Central memory CD8-positive, alpha-beta T cell (primary cell): ENCODE results near the gene LSS.
"Not testable (repeated sequence)": the region's sequence is repeated elsewhere in the genome, so short reads cannot be mapped to it uniquely, and the experiment has no call there.

ENCODE experiments used
- ATAC-seq: fragments of 150-1000 bp; cut with Tn5 transposase; replicated peaks from 2 replicates; pipeline ENCODE4 v1.10.0; 2022; ENCODE audit warnings: mild to moderate bottlenecking, moderate FRiP score, moderate number of reproducible peaks; ENCODE audit not compliant: poor library complexity, severe bottlenecking; ENCODE audit errors: extremely low read depth
- DNase-seq, 2 donors: peaks; one replicate each; pipeline ENCODE4 v3.0.0; 2021; ENCODE audit warnings: low spot score in 2 of 2
- H3K27ac Mint-ChIP-seq: one replicate; pipeline ENCODE4 v1.8.0; 2022; ENCODE audit warnings: low read depth, mild to moderate bottlenecking, moderate library complexity, mixed read lengths
- H3K27me3 Mint-ChIP-seq: one replicate; pipeline ENCODE4 v1.8.0; 2022; ENCODE audit warnings: mixed read lengths
- H3K36me3 Mint-ChIP-seq: one replicate; pipeline ENCODE4 v1.8.0; 2022; ENCODE audit warnings: mild to moderate bottlenecking, moderate library complexity, mixed read lengths; ENCODE audit not compliant: insufficient read depth
- H3K4me1 Mint-ChIP-seq: one replicate; pipeline ENCODE4 v1.8.0; 2022; ENCODE audit warnings: mixed read lengths
- H3K4me3 Mint-ChIP-seq: one replicate; pipeline ENCODE4 v1.8.0; 2022; ENCODE audit warnings: mild to moderate bottlenecking, moderate library complexity, mixed read lengths
- H3K9me3 Mint-ChIP-seq: one replicate; pipeline ENCODE4 v1.8.0; 2022; ENCODE audit warnings: mixed read lengths

Gene LSS

DNA sequence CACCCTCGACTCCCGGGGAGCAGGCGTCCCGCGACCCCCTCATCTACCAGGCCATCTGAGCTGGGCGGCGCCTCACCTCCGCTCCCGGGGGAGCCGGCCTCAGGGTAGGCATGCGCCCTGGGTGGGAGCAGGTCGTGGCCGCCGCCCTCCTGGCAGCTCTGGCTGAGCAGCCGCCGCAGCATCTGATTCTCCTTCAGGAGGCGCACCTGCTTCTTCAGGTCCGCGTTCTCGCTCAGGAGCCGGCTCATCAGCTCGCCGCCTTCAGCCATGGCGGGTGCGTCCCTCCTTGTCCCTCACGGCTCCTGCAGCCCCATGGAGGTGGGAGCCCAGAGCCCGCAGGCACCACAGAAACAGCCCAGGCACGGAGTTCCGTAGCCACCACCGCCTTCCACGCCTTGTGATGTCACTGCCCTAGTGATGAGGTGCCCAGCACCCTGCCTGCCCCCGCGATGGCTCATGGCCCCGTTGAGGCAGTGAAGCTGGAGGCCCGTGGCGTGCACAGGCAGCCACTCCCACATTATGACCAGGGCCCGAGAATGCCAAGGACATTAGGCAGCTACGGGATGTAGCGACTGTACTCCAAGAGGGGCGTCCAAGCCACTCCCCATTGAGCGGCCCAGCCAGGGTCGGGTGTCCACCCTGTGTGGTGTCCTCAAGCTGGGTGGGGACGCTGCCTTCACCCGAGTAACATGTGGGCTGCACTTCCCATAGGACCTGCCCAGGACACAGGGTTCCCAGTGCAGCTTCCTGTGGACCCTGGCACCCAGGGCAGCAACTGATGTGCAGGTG lies 45.8 kb downstream of the LSS start:
- peaks cover 3% of the 10 kb centered on the region for H3K36me3 Mint-ChIP-seq
- H3K4me3 Mint-ChIP-seq = peak overlapping the region; percentile 52
- DNase-seq (no peak), ATAC-seq (no peak)
- H3K27me3 Mint-ChIP-seq = no peaks in the 10 kb centered on the region
- no peaks in the 10 kb centered on the region for H3K4me1 Mint-ChIP-seq
- no peaks in the 10 kb centered on the region for H3K9me3 Mint-ChIP-seq
- H3K27ac Mint-ChIP-seq = no peak overlapping the region

- Mint-ChIP-seq H3K4me1 (no peaks in the 10 kb centered on the region), H3K27me3 (no peaks in the 10 kb centered on the region), H3K27ac (no peak overlapping the region), H3K9me3 (no peaks in the 10 kb centered on the region), H3K36me3 (peaks cover 3% of the 10 kb centered on the region), H3K4me3 (no peak overlapping the region)
- DNase-seq (no peak), ATAC-seq (no peak)
These were observed 46.5 kb downstream of the LSS start for GRCh38 chr21:46181953-46182547.

- Mint-ChIP-seq H3K27ac (no peak overlapping the region), H3K36me3 (peaks cover 3% of the 10 kb centered on the region), H3K4me3 (no peak overlapping the region), H3K9me3 (no peaks in the 10 kb centered on the region), H3K4me1 (no peaks in the 10 kb centered on the region), H3K27me3 (no peaks in the 10 kb centered on the region)
- DNase-seq (no peak), ATAC-seq (no peak)
These were observed 47.1 kb downstream of the LSS start for GRCh38 chr21:46181436-46181835.

DNA sequence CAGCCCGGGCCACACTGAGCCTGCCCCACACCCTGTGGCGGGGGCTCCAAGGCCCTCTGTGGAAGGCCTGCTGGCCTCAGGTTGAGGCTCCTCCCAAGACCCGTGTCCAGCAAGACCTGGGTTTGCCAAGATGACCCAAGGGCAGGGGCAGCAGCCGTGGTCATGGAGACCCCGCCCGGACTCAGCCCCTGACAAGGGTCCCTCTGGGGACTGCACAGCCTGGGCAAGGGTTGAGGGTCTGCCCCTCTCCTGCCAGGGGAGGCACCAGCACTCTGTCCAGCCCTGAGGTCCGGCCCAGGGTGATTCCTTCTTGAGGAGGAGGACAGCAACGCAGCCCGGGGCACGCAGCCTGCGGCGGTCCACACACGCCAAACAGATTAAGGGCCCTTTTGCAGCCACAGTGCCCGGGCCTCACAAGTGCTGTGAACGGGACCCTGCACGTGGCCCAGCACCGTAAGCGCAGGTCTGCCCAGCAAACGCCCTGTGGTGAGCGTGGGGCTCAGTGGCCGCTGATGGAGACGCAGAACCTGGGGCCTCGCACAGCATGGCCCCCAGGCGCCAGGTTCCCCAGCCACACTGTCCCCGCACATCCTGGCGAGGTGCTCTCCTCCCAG lies 47.7 kb downstream of the LSS start:
- no peaks in the 10 kb centered on the region for H3K4me1 Mint-ChIP-seq
- peaks cover 3% of the 10 kb centered on the region for H3K36me3 Mint-ChIP-seq
- no peak overlapping the region for H3K4me3 Mint-ChIP-seq
- no peaks in the 10 kb centered on the region for H3K27me3 Mint-ChIP-seq
- DNase-seq (no peak), ATAC-seq (no peak)
- H3K27ac Mint-ChIP-seq = no peak overlapping the region
- no peaks in the 10 kb centered on the region for H3K9me3 Mint-ChIP-seq

GRCh38 chr21:46180079-46180722 lies 48.4 kb downstream of the LSS start:
- Mint-ChIP-seq H3K27me3 (peaks cover 6% of the 10 kb centered on the region), H3K27ac (no peak overlapping the region), H3K9me3 (peaks cover 1% of the 10 kb centered on the region), H3K4me3 (no peak overlapping the region), H3K4me1 (no peaks in the 10 kb centered on the region), H3K36me3 (peaks cover 3% of the 10 kb centered on the region)
- no peak for DNase-seq
- no peak for ATAC-seq

- ATAC-seq = no peak
- H3K4me1 Mint-ChIP-seq = no peaks in the 10 kb centered on the region
- peaks cover 7% of the 10 kb centered on the region for H3K9me3 Mint-ChIP-seq
- H3K27ac Mint-ChIP-seq = no peak overlapping the region
- no peak for DNase-seq
- peaks cover 11% of the 10 kb centered on the region for H3K27me3 Mint-ChIP-seq
- H3K4me3 Mint-ChIP-seq = no peak overlapping the region
- H3K36me3 Mint-ChIP-seq = peaks cover under 1% of the 10 kb centered on the region
These were observed 48.9 kb downstream of the LSS start for GRCh38 chr21:46179708-46180078.

GRCh38 chr21:46178961-46179360 lies 49.6 kb downstream of the LSS start:
- no peak for DNase-seq
- Mint-ChIP-seq H3K4me3 (no peak overlapping the region), H3K27me3 (peaks cover 19% of the 10 kb centered on the region)

DNA sequence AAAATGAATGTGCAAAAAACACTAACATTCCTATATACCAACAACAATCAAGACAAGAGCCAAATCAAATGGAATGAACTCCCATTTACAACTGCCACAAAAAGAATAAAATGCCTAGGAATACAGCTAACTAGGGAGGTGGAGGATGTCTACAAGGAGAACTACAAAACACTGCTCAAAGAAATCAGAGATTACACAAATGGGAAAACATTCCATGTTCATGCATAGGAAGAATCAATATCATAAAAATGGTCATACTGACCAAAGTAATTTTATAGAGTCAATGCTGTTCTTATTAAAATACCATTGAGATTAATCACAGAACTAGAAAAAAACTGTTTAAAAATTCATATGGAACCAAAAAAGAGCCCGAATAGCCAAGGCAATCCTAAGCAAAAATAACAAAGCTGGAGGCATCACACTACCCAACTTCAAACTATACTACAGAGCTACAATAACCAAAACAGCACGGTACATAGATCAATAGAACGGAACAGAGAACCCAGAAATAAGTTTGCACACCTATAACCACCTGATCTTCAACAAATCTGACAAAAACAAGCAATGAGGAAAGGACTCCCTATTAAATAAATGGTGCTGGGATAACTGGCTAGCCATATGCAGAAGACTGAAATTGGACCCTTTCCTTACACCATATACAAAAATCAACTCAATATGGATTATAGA lies 52.0 kb downstream of the LSS start:
- not testable (repeated sequence) for DNase-seq, H3K4me1 Mint-ChIP-seq, H3K36me3 Mint-ChIP-seq, ATAC-seq, H3K4me3 Mint-ChIP-seq, H3K27ac Mint-ChIP-seq
- H3K9me3 Mint-ChIP-seq = peaks cover 12% of the 10 kb centered on the region
- peaks cover 19% of the 10 kb centered on the region for H3K27me3 Mint-ChIP-seq

More at GRCh38 chr21:46178961-46179360, 49.6 kb downstream of the LSS start:
- H3K4me1 Mint-ChIP-seq = no peaks in the 10 kb centered on the region
- ATAC-seq = no peak
- no peak overlapping the region for H3K27ac Mint-ChIP-seq
- H3K9me3 Mint-ChIP-seq = peaks cover 12% of the 10 kb centered on the region
- no peaks in the 10 kb centered on the region for H3K36me3 Mint-ChIP-seq

DNA sequence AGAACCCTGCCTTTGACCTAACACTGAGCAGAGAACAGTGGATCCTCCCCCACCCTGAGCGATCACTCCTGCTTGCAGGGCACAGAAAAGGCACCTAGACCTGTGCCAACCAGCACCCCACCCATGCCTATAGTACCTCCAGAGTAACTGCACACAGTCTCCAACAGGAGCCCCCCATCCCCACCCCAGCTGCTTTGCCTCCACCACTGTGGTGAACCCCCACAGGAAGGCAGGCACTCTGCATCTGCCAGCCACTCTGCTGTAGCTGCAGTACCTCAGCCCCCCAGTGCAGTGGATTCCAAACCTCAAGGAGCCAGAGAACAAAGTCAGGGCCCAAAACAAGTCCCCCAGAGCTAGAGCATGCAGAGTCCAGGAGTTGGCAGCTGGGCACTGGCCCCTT lies 55.0 kb downstream of the LSS start:
- H3K4me3 Mint-ChIP-seq = no peak overlapping the region
- ATAC-seq (no peak), DNase-seq (peak in 1 of 2 donors; percentile 4)
- peaks cover 19% of the 10 kb centered on the region for H3K27me3 Mint-ChIP-seq
- H3K4me1 Mint-ChIP-seq = peaks cover 6% of the 10 kb centered on the region
- peaks cover 2% of the 10 kb centered on the region for H3K36me3 Mint-ChIP-seq
- no peak overlapping the region for H3K27ac Mint-ChIP-seq
- peaks cover 16% of the 10 kb centered on the region for H3K9me3 Mint-ChIP-seq

GRCh38 chr21:46172863-46173528 lies 55.6 kb downstream of the LSS start:
- ATAC-seq (no peak), DNase-seq (peak in 1 of 2 donors; percentile 8)
- no peak overlapping the region for H3K4me3 Mint-ChIP-seq
- H3K27ac Mint-ChIP-seq = no peak overlapping the region
- peaks cover 6% of the 10 kb centered on the region for H3K4me1 Mint-ChIP-seq
- H3K27me3 Mint-ChIP-seq = peaks cover 19% of the 10 kb centered on the region
- peaks cover 16% of the 10 kb centered on the region for H3K9me3 Mint-ChIP-seq
- peaks cover 2% of the 10 kb centered on the region for H3K36me3 Mint-ChIP-seq

- Mint-ChIP-seq H3K4me1 (peaks cover 6% of the 10 kb centered on the region), H3K9me3 (peaks cover 16% of the 10 kb centered on the region), H3K27me3 (peaks cover 19% of the 10 kb centered on the region), H3K4me3 (no peak overlapping the region), H3K36me3 (peaks cover 2% of the 10 kb centered on the region), H3K27ac (no peak overlapping the region)
- ATAC-seq (no peak), DNase-seq (peak in 1 of 2 donors; percentile 5)
These were observed 56.3 kb downstream of the LSS start for GRCh38 chr21:46171996-46172862.
